CD4-positive, alpha-beta T cell (primary cell): ENCODE measurements around the gene SP6. TPM values are rescaled to one million over a fixed set of nuclear protein-coding genes. Genes with fewer than 3 reads are reported as not detected.

Experiments
- ATAC-seq: fragments of 200-7000 bp; cut with Tn5 transposase; one replicate; pipeline ENCODE4 v1.10.0; 2022; ENCODE audit warnings: mild to moderate bottlenecking; ENCODE audit not compliant: poor library complexity
- CTCF ChIA-PET: fragments of 350-600 bp; sonication (Branson Sonifier 250); formaldehyde crosslinking; loops from one replicate; lab custom pipeline; 2021; ENCODE audit warnings: antibody characterized with exemption, inconsistent platforms; lab: Charles Lee
- POLR2A ChIA-PET: fragments of 350-600 bp; sonication (Branson Sonifier 250); formaldehyde crosslinking; loops from one replicate; lab custom pipeline; 2021; ENCODE audit warnings: antibody characterized with exemption, inconsistent platforms; lab: Charles Lee
- DNase-seq, 14 experiments: peaks; one replicate each; pipeline ENCODE4 v3.0.0-alpha.2; 2013 to 2020; ENCODE audit warnings: mixed read lengths in 2 of 14
- H3K27ac ChIP-seq, 2 donors: one replicate each; pipeline versions ENCODE4 v1.5.1 to v1.7.0; 2013; ENCODE audit warnings: low read length in 2 of 2, low read depth in 1 of 2, mild to moderate bottlenecking in 1 of 2
- H3K27me3 ChIP-seq, 2 experiments: 1 replicate in 1 of 2; 2 replicates in 1 of 2; pipeline versions ENCODE4 v1.6.1 to v1.7.0; 2013; ENCODE audit warnings: low read length in 2 of 2, control low read depth in 1 of 2, mild to moderate bottlenecking in 1 of 2, moderate library complexity in 1 of 2; ENCODE audit not compliant: insufficient read depth in 2 of 2, control insufficient read depth in 1 of 2
- H3K36me3 ChIP-seq: one replicate; pipeline ENCODE4 v1.6.1; 2013; ENCODE audit warnings: low read length, control low read depth; ENCODE audit not compliant: insufficient read depth
- H3K4me1 ChIP-seq: one replicate; pipeline ENCODE4 v1.6.1; 2013; ENCODE audit warnings: low read length, control low read depth; ENCODE audit not compliant: insufficient read depth
- H3K4me3 ChIP-seq: one replicate; pipeline ENCODE4 v1.5.1; 2013; ENCODE audit warnings: mild to moderate bottlenecking, low read length, moderate library complexity
- H3K9me3 ChIP-seq, 2 experiments: 1 replicate in 1 of 2; 2 replicates in 1 of 2; pipeline versions ENCODE4 v1.6.1 to v1.7.0; 2013; ENCODE audit warnings: low read length in 2 of 2, mild to moderate bottlenecking in 2 of 2, control low read depth in 1 of 2, moderate library complexity in 1 of 2; ENCODE audit not compliant: control insufficient read depth in 1 of 2, insufficient read depth in 1 of 2
- H3K27ac Mint-ChIP-seq: one replicate; pipeline ENCODE4 v1.8.0; 2020; ENCODE audit warnings: mixed read lengths
- H3K27me3 Mint-ChIP-seq: one replicate; pipeline ENCODE4 v1.8.0; 2021; ENCODE audit warnings: mixed read lengths
- H3K36me3 Mint-ChIP-seq: one replicate; pipeline ENCODE4 v1.8.0; 2021; ENCODE audit warnings: low read depth, mixed read lengths
- H3K4me1 Mint-ChIP-seq: one replicate; pipeline ENCODE4 v1.8.0; 2021; ENCODE audit warnings: low read depth, mixed read lengths
- H3K4me3 Mint-ChIP-seq: one replicate; pipeline ENCODE4 v1.8.0; 2020; ENCODE audit warnings: mild to moderate bottlenecking, mixed read lengths
- H3K9me3 Mint-ChIP-seq: one replicate; pipeline ENCODE4 v1.8.0; 2020; ENCODE audit warnings: mixed read lengths
- CTCF ChIP-seq: fragments of 200-600 bp; IDR thresholded peaks from one replicate; pipeline ENCODE4 v1.8.0; 2022; ENCODE audit warnings: antibody characterized with exemption, mild to moderate bottlenecking
- intact Hi-C, 2 experiments: fragments of 100-400 bp; cut with DNase I in 1 of 2; cut with micrococcal nuclease in 1 of 2; formaldehyde crosslinking; loops; one replicate each; pipeline versions ENCODE4 v1.15.1 to v1.9.0; 2023 to 2025; cut with DNase I, micrococcal nuclease
- total RNA-seq, 174 experiments: library from RNA in 2 of 174; stranded (reverse) in 2 of 174; gene quantifications; one replicate each; pipeline ENCODE4 v1.2.3 and lab custom pipeline; 2021 to 2026

Gene SP6
- total RNA-seq, 2 experiments from 2014 or later: 0.17 to 0.27 TPM

GRCh38 chr17:47889734-47890529 is 39.0 kb upstream of the SP6 start:
- H3K4me3 ChIP-seq: no peak overlapping the region
- TF ChIP-seq CTCF: peak; percentile 94
- peaks cover 23% of the 10 kb centered on the region for H3K4me1 ChIP-seq
- Mint-ChIP-seq H3K4me1 (peaks cover 32% of the 10 kb centered on the region), H3K27ac (peak overlapping the region; percentile 32), H3K27me3 (no peaks in the 10 kb centered on the region), H3K36me3 (no peaks in the 10 kb centered on the region), H3K9me3 (no peaks in the 10 kb centered on the region), H3K4me3 (peak overlapping the region; percentile 72)
- intact Hi-C loops: loop anchor here (1.0 to 5.0 kb wide), 4 partner anchors 49 to 727 kb away; partner anchors contain the start of genes SCRN2 (in 2 of the 2) and HOXB8 (in 1 of the 2)
- no peak overlapping the region for H3K27ac ChIP-seq
- ATAC-seq (peak; percentile 98), DNase-seq (peak; percentile 85 to 98 (median 92))
- CTCF ChIA-PET: interaction anchor here (0.5 to 4.2 kb wide), 14 partner anchors 9 to 222 kb away, joined by 3 to 86 read pairs (median 5); partner anchors contain the start of genes CDK5RAP3, LRRC46, MRPL10 and OSBPL7
- H3K27me3 ChIP-seq: no peaks in the 10 kb centered on the region
- peaks cover 3% of the 10 kb centered on the region for H3K36me3 ChIP-seq
- H3K9me3 ChIP-seq: no peaks in the 10 kb centered on the region
- POLR2A ChIA-PET: interaction anchor here (0.9 to 3.4 kb wide), 5 partner anchors 43 to 60 kb away, joined by 3 to 41 read pairs (median 9); partner anchors contain the start of genes LRRC46, MRPL10 and SCRN2

GRCh38 chr17:47888293-47888692 is 37.3 kb upstream of the SP6 start:
- Histone ChIP-seq H3K27ac (no peak overlapping the region), H3K36me3 (peaks cover 3% of the 10 kb centered on the region), H3K4me3 (no peak overlapping the region), H3K27me3 (no peaks in the 10 kb centered on the region), H3K9me3 (no peaks in the 10 kb centered on the region), H3K4me1 (peaks cover 33% of the 10 kb centered on the region)
- Mint-ChIP-seq H3K9me3 (no peaks in the 10 kb centered on the region), H3K27me3 (no peaks in the 10 kb centered on the region), H3K4me3 (no peak overlapping the region), H3K27ac (no peak overlapping the region), H3K4me1 (peaks cover 40% of the 10 kb centered on the region), H3K36me3 (no peaks in the 10 kb centered on the region)
- ChIA-PET POLR2A (interaction anchor here (3.4 kb wide), 1 partner anchor 46 kb away, joined by 41 read pairs; the partner anchor contains the start of gene SCRN2), CTCF (interaction anchor here (3.7 to 4.2 kb wide), 2 partner anchors 42 to 48 kb away, joined by 66 to 86 read pairs; partner anchors contain the start of gene SCRN2)
- no peak for ATAC-seq
- no peak for DNase-seq
- intact Hi-C loops: no loop called here
- no peak for TF ChIP-seq CTCF

GRCh38 chr17:47884905-47885730 is 34.2 kb upstream of the SP6 start:
- intact Hi-C loops: no loop called here
- Histone ChIP-seq H3K27ac (no peak overlapping the region), H3K4me1 (peaks cover 45% of the 10 kb centered on the region), H3K36me3 (no peaks in the 10 kb centered on the region), H3K27me3 (no peaks in the 10 kb centered on the region), H3K4me3 (no peak overlapping the region), H3K9me3 (no peaks in the 10 kb centered on the region)
- H3K27ac Mint-ChIP-seq: no peak overlapping the region
- H3K27me3 Mint-ChIP-seq: no peaks in the 10 kb centered on the region
- no peaks in the 10 kb centered on the region for H3K9me3 Mint-ChIP-seq
- H3K4me1 Mint-ChIP-seq: peaks cover 40% of the 10 kb centered on the region
- ChIA-PET CTCF (interaction anchor here (1.9 to 2.2 kb wide), 3 partner anchors 38 to 44 kb away, joined by 6 to 10 read pairs (median 8); partner anchors contain the start of gene SCRN2), POLR2A (interaction anchor here (0.7 to 3.3 kb wide), 6 partner anchors 10 to 86 kb away, joined by 3 to 14 read pairs (median 3); partner anchors contain the start of genes CDK5RAP3, SCRN2 and SP2)
- no peak for TF ChIP-seq CTCF
- H3K4me3 Mint-ChIP-seq: no peak overlapping the region
- ATAC-seq (peak; percentile 42), DNase-seq (peak in 5 of 14 experiments; percentile 6 to 40 (median 35))
- no peaks in the 10 kb centered on the region for H3K36me3 Mint-ChIP-seq
